GM12801 (cell line): ENCODE data around the gene ARV1.

Source experiments
- CTCF ChIP-seq: IDR thresholded peaks from one replicate; pipeline ENCODE4 v1.5.1; 2011; ENCODE audit warnings: control low read depth; ENCODE audit not compliant: insufficient read length; ENCODE audit errors: extremely low read depth

The ARV1 gene

GRCh38 chr1:231049121-231049979 lies 70.5 kb downstream of the ARV1 start:
- no peak for TF ChIP-seq CTCF
